ENCODE data around the gene TRIM32. TPM values are rescaled to one million over a fixed set of nuclear protein-coding genes. Genes with fewer than 3 reads are reported as not detected.

Gene TRIM32
- polyA plus RNA-seq, 3 donors, result 0.40 to 1.4 (median 1.3) TPM

DNA sequence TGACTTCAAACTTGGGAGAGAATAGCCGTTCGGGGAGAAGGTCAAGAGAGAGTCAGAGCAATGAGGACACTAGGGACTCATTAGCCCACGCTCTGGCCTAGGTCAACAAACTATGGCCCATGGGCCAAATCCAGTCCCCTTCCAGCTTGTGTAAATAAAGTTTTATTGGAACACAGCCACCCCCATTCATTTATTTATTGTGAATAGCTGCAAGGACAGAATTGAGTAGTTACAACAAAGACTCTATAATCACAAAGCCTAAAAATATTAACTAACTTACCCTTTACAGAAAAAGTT lies 33.1 kb upstream of the TRIM32 start:
- intact Hi-C loops (cut with micrococcal nuclease), result no loop called here
- Histone ChIP-seq H4K20me1 (ENCODE audit: insufficient read depth, low read length) (no peaks in the 10 kb centered on the region), H3K27me3 (ENCODE audit: control insufficient read depth in 2 of 2, insufficient read depth in 2 of 2, low read length in 2 of 2) (no peaks in the 10 kb centered on the region), H3K4me3 (replicated peaks in 1 of 3; ENCODE audit: low read depth in 2 of 3, low read length in 3 of 3) (no peak overlapping the region), H3K9ac (ENCODE audit: insufficient read depth, low read length, poor library complexity, severe bottlenecking) (no peak overlapping the region), H3K79me2 (ENCODE audit: insufficient read depth, low read length) (no peaks in the 10 kb centered on the region), H3K9me3 (replicated peaks in 1 of 2; ENCODE audit: control insufficient read depth in 1 of 2, insufficient read depth in 1 of 2, low read length in 2 of 2) (no peaks in the 10 kb centered on the region), H3K4me1 (ENCODE audit: control insufficient read depth in 1 of 2, insufficient read depth in 2 of 2, low read length in 2 of 2) (no peaks in the 10 kb centered on the region), H2AFZ (ENCODE audit: insufficient read depth, low read depth, low read length, poor library complexity, severe bottlenecking) (no peak overlapping the region), H3K4me2 (replicated peaks; ENCODE audit: extremely low read depth, low read length, poor library complexity, severe bottlenecking) (no peak overlapping the region), H3K36me3 (replicated peaks in 1 of 2; ENCODE audit: control insufficient read depth in 1 of 2, insufficient read depth in 2 of 2, low read length in 2 of 2) (no peaks in the 10 kb centered on the region), H3K27ac (ENCODE audit: low read depth in 1 of 2, low read length in 2 of 2) (no peak overlapping the region)
- Mint-ChIP-seq H3K27ac (no peak overlapping the region), H3K27me3 (ENCODE audit: low read depth in 3 of 3) (peaks cover 0 to 2% (median 1%) of the 10 kb centered on the region in 3 donors), H3K36me3 (no peaks in the 10 kb centered on the region), H3K4me1 (no peaks in the 10 kb centered on the region), H3K4me3 (no peak overlapping the region), H3K9me3 (no peaks in the 10 kb centered on the region)
- TF ChIP-seq, protein P1, sequence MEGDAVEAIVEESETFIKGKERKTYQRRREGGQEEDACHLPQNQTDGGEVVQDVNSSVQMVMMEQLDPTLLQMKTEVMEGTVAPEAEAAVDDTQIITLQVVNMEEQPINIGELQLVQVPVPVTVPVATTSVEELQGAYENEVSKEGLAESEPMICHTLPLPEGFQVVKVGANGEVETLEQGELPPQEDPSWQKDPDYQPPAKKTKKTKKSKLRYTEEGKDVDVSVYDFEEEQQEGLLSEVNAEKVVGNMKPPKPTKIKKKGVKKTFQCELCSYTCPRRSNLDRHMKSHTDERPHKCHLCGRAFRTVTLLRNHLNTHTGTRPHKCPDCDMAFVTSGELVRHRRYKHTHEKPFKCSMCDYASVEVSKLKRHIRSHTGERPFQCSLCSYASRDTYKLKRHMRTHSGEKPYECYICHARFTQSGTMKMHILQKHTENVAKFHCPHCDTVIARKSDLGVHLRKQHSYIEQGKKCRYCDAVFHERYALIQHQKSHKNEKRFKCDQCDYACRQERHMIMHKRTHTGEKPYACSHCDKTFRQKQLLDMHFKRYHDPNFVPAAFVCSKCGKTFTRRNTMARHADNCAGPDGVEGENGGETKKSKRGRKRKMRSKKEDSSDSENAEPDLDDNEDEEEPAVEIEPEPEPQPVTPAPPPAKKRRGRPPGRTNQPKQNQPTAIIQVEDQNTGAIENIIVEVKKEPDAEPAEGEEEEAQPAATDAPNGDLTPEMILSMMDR (IDR thresholded peaks at IDR 0.05), result no peak
- no peak for DNase-seq
- 100% methylated on average over 1 of the region's 3 CpGs for WGBS (ENCODE audit: insufficient coverage)

DNA sequence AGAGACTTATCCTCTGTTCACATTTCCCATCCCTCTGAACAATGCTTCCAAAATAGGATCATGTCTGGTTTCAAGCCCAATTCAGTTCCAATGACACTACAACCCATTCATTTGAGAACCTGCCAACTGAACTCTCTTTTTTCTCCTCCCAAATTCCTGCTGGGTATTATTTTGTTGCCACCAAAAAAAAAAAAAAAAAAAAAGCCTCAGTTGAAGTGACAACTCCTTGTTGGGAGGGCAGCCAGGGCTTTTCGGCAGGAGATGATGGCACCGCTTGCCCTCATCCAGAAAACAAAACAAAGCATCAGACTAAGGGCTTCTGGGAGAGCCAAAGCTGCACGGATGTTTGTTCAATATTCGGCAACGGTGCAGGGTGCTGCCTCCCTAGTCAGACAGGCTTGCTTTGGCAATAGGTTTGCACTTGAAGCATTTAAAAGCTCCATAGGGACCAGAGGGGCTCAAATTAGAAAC lies 30.6 kb upstream of the TRIM32 start:
- no peaks in the 10 kb centered on the region for H3K9me3 Mint-ChIP-seq

More for the DNA sequence above, 30.6 kb upstream of the TRIM32 start:
- WGBS (ENCODE audit: insufficient coverage), result 96% methylated on average over 3 of the region's 5 CpGs
- Histone ChIP-seq H3K4me3 (replicated peaks in 1 of 3; ENCODE audit: low read depth in 2 of 3, low read length in 3 of 3) (no peak overlapping the region), H3K79me2 (ENCODE audit: insufficient read depth, low read length) (no peaks in the 10 kb centered on the region), H3K4me1 (ENCODE audit: control insufficient read depth in 1 of 2, insufficient read depth in 2 of 2, low read length in 2 of 2) (no peaks in the 10 kb centered on the region), H3K9me3 (replicated peaks in 1 of 2; ENCODE audit: control insufficient read depth in 1 of 2, insufficient read depth in 1 of 2, low read length in 2 of 2) (no peaks in the 10 kb centered on the region), H2AFZ (ENCODE audit: insufficient read depth, low read depth, low read length, poor library complexity, severe bottlenecking) (no peak overlapping the region), H3K27ac (ENCODE audit: low read depth in 1 of 2, low read length in 2 of 2) (no peak overlapping the region), H3K9ac (ENCODE audit: insufficient read depth, low read length, poor library complexity, severe bottlenecking) (no peak overlapping the region), H3K4me2 (replicated peaks; ENCODE audit: extremely low read depth, low read length, poor library complexity, severe bottlenecking) (no peak overlapping the region), H4K20me1 (ENCODE audit: insufficient read depth, low read length) (no peaks in the 10 kb centered on the region), H3K27me3 (ENCODE audit: control insufficient read depth in 2 of 2, insufficient read depth in 2 of 2, low read length in 2 of 2) (no peaks in the 10 kb centered on the region), H3K36me3 (replicated peaks in 1 of 2; ENCODE audit: control insufficient read depth in 1 of 2, insufficient read depth in 2 of 2, low read length in 2 of 2) (no peaks in the 10 kb centered on the region)
- TF ChIP-seq, protein P1 (IDR thresholded peaks at IDR 0.05), result no peak
- intact Hi-C loops (cut with micrococcal nuclease), result no loop called here
- H3K27ac Mint-ChIP-seq, result no peak overlapping the region
- no peaks in the 10 kb centered on the region for H3K4me1 Mint-ChIP-seq
- no peak overlapping the region for H3K4me3 Mint-ChIP-seq
- H3K27me3 Mint-ChIP-seq (ENCODE audit: low read depth in 3 of 3), result peaks cover 0 to 1% (median 0%) of the 10 kb centered on the region in 3 donors
- no peak for DNase-seq
- no peaks in the 10 kb centered on the region for H3K36me3 Mint-ChIP-seq

Measured in CD14-positive monocyte (primary cell).